ENCODE data around the gene CRYBG1. TPM values are rescaled to one million over a fixed set of nuclear protein-coding genes. Genes with fewer than 3 reads are reported as not detected.

The CRYBG1 gene
- total RNA-seq, 2 donors from 2014 or later = 61.0 to 62.4 TPM

- Mint-ChIP-seq H3K4me3 (no peak overlapping the region), H3K27me3 (peaks cover 23% of the 10 kb centered on the region), H3K27ac (no peak overlapping the region), H3K4me1 (peaks cover 13% of the 10 kb centered on the region), H3K36me3 (ENCODE audit: low read depth) (peaks cover 5% of the 10 kb centered on the region)
- H3K9me3 ChIP-seq (ENCODE audit: control insufficient read depth, low read length, poor library complexity, severe bottlenecking) = no peaks in the 10 kb centered on the region
- no peak for DNase-seq
- no peak for ATAC-seq
These were observed 129.5 kb downstream of the CRYBG1 start for GRCh38 chr6:106490030-106490429.

DNA sequence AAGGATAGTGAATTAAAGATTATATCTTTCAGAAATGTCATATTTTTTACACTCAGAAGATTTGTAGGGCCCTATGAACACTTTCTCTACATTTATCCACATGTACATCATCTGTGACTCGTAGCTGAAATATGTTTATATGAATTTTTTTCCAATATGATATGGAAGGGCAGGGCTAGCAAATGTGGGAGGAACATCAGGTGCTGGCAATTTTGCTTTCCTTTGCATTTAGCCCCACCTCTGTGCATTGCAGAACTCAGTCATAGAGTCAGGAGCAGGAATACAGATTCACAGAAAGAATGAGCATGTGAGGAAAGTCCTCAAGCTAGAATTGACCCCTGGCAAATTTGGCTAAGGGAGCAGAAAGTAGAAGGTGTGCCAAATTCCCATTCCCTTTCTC is 129.9 kb downstream of the CRYBG1 start:
- no peaks in the 10 kb centered on the region for H3K9me3 ChIP-seq (ENCODE audit: control insufficient read depth, low read length, poor library complexity, severe bottlenecking)
- no peak for ATAC-seq
- Mint-ChIP-seq H3K4me1 (peaks cover 14% of the 10 kb centered on the region), H3K4me3 (no peak overlapping the region), H3K27ac (no peak overlapping the region), H3K27me3 (peaks cover 26% of the 10 kb centered on the region), H3K36me3 (ENCODE audit: low read depth) (peaks cover 5% of the 10 kb centered on the region)
- no peak for DNase-seq

DNA sequence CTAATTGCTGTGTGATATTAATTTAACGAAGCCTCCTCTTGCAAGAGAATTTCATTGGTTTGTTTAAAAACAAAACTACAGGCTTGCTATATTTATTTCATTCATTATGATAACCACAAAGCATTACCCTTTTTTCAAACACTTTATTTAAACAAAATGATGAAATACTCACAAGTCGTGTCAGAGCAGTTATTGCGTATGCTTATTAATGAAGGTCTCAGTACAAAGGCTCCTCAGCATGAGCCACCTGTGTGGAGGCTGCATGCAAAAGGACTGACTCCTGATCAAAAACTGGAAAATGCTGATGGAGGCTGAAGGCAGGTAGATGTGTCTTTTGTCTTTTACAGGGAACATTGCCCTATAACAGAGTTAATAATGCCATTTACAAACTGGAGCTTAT is 130.5 kb downstream of the CRYBG1 start:
- Mint-ChIP-seq H3K4me1 (peaks cover 14% of the 10 kb centered on the region), H3K4me3 (no peak overlapping the region), H3K27ac (no peak overlapping the region), H3K36me3 (ENCODE audit: low read depth) (peaks cover 5% of the 10 kb centered on the region), H3K27me3 (peaks cover 26% of the 10 kb centered on the region)
- ATAC-seq (no peak), DNase-seq (no peak)
- no peaks in the 10 kb centered on the region for H3K9me3 ChIP-seq (ENCODE audit: control insufficient read depth, low read length, poor library complexity, severe bottlenecking)

DNA sequence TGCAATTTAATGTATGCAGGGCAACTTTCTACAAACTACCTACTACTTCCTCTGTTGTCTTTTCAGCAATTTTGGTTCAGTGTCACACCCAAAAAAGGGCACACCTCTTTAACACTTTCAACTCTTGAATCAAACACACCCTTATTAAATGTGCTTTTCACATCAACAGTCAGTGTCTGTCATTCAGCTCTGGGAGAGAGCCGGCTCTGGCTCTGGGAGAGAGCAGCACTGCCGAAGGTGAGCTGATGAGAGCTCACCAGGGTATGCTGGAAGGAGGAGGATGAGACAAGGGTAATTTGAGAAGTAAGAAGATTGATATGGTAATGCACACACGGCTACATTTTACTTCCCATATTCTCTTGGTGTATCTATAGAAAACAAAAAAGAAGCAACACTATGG is 134.5 kb downstream of the CRYBG1 start:
- ATAC-seq (no peak), DNase-seq (no peak)
- H3K4me3 Mint-ChIP-seq = no peak overlapping the region
- H3K27me3 Mint-ChIP-seq = peaks cover 24% of the 10 kb centered on the region
- peaks cover 5% of the 10 kb centered on the region for H3K36me3 Mint-ChIP-seq (ENCODE audit: low read depth)
- no peak overlapping the region for H3K27ac Mint-ChIP-seq
- H3K9me3 ChIP-seq (ENCODE audit: control insufficient read depth, low read length, poor library complexity, severe bottlenecking) = no peaks in the 10 kb centered on the region
- peaks cover 12% of the 10 kb centered on the region for H3K4me1 Mint-ChIP-seq

DNA sequence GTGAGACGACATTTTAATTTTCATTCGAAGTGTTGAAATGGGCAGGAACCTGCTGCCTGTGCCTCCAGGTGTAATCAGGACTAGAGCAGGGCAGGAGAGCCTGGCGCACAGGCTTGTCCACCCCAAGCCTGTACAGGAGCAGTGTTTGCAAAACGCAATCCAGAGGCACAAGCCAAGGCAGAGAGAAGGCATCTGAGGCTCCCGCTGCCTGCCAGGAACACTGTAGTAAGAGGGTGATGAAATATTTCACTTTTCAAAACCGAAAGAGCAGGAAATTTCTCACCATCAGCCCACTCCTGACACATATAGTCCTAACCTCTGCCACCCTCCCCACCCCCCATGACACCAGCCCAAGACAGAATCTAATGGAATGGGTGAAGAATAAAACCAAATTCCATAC is 136.3 kb downstream of the CRYBG1 start:
- H3K9me3 ChIP-seq (ENCODE audit: control insufficient read depth, low read length, poor library complexity, severe bottlenecking) = no peaks in the 10 kb centered on the region
- peaks cover 11% of the 10 kb centered on the region for H3K4me1 Mint-ChIP-seq
- H3K36me3 Mint-ChIP-seq (ENCODE audit: low read depth) = peaks cover 1% of the 10 kb centered on the region
- DNase-seq (no peak), ATAC-seq (no peak)
- H3K27ac Mint-ChIP-seq = peak overlapping the region; percentile 19
- no peak overlapping the region for H3K4me3 Mint-ChIP-seq
- peaks cover 18% of the 10 kb centered on the region for H3K27me3 Mint-ChIP-seq

- no peak overlapping the region for H3K4me3 Mint-ChIP-seq
- no peak for ATAC-seq
- H3K4me1 Mint-ChIP-seq = peaks cover 3% of the 10 kb centered on the region
- H3K27ac Mint-ChIP-seq = no peak overlapping the region
- H3K36me3 Mint-ChIP-seq (ENCODE audit: low read depth) = no peaks in the 10 kb centered on the region
- no peak for DNase-seq
- H3K27me3 Mint-ChIP-seq = peaks cover 4% of the 10 kb centered on the region
- no peaks in the 10 kb centered on the region for H3K9me3 ChIP-seq (ENCODE audit: control insufficient read depth, low read length, poor library complexity, severe bottlenecking)
These were observed 141.4 kb downstream of the CRYBG1 start for GRCh38 chr6:106501960-106502371.

DNA sequence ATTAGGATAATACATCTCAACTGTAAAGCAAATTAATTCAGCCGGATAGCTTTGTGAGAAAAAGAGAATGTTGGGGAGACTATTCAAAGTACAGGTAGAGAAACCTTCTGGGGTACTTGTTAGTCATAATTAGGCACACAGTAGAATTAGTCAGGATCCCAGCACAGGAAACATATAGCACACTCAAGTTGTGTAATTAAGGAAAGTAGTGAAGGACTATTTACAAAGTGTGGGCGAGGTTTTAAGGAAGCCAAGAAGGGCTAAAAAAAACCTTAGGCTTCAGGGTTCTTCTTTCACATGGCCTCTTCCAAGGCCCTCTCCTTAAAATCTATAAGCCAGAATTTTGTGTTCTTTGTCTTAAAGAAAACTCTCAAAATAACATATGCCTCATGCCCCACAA is 142.0 kb downstream of the CRYBG1 start:
- no peak overlapping the region for H3K4me3 Mint-ChIP-seq
- no peak overlapping the region for H3K27ac Mint-ChIP-seq
- no peaks in the 10 kb centered on the region for H3K9me3 ChIP-seq (ENCODE audit: control insufficient read depth, low read length, poor library complexity, severe bottlenecking)
- no peak for ATAC-seq
- H3K36me3 Mint-ChIP-seq (ENCODE audit: low read depth) = no peaks in the 10 kb centered on the region
- peaks cover 4% of the 10 kb centered on the region for H3K27me3 Mint-ChIP-seq
- peaks cover 3% of the 10 kb centered on the region for H3K4me1 Mint-ChIP-seq
- no peak for DNase-seq

DNA sequence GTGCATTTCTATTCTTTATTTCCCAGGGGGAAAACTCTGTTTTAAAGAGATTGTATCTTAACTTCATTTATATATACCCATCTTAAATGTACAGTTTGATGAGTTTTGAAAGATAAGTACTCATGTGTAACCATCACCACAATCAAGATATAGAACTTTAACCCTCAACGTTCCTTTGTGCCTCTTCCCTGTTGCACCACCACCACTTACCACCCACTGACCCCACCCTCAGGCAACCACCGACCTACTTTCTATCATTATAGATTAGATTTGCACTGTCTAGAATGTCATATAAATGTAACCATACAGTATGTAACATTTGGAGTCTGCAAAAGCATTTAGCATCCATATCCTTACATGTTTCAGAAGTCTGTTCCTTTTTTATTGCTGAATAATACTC is 147.8 kb downstream of the CRYBG1 start:
- no peak for DNase-seq
- Mint-ChIP-seq H3K4me3 (no peak overlapping the region), H3K27ac (peak overlapping the region; percentile 8), H3K36me3 (ENCODE audit: low read depth) (no peaks in the 10 kb centered on the region), H3K4me1 (peaks cover 21% of the 10 kb centered on the region), H3K27me3 (no peaks in the 10 kb centered on the region)
- no peaks in the 10 kb centered on the region for H3K9me3 ChIP-seq (ENCODE audit: control insufficient read depth, low read length, poor library complexity, severe bottlenecking)
- no peak for ATAC-seq

DNA sequence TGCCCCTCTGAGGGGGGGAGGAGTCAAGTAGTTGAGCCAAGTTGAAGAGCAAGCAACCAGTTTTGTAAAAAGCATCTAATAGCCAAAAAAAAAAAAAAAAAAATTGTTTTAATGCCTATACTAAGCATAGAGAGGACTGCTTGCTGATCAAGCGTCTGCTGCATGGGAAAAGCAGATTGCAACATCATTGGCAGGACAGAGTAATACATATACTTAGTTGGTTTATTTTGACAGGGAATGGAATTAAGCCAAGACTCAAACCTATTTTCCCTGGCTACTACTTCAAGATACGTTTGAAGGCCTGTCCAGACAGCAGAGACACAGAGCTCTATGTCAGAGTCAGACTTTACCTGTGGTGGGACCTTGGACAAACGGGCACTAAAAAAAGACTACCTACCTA is 148.3 kb downstream of the CRYBG1 start:
- no peaks in the 10 kb centered on the region for H3K36me3 Mint-ChIP-seq (ENCODE audit: low read depth)
- DNase-seq = no peak

GRCh38 chr6:106509420-106510089 is 149.0 kb downstream of the CRYBG1 start:
- Mint-ChIP-seq H3K4me1 (peaks cover 30% of the 10 kb centered on the region), H3K27ac (peak overlapping the region; percentile 98), H3K36me3 (ENCODE audit: low read depth) (no peaks in the 10 kb centered on the region), H3K27me3 (no peaks in the 10 kb centered on the region), H3K4me3 (peak overlapping the region; percentile 97)
- no peaks in the 10 kb centered on the region for H3K9me3 ChIP-seq (ENCODE audit: control insufficient read depth, low read length, poor library complexity, severe bottlenecking)
- ATAC-seq (no peak), DNase-seq (no peak)

More for the DNA sequence above, 148.3 kb downstream of the CRYBG1 start:
- H3K9me3 ChIP-seq (ENCODE audit: control insufficient read depth, low read length, poor library complexity, severe bottlenecking) = no peaks in the 10 kb centered on the region
- H3K27ac Mint-ChIP-seq = peak overlapping the region; percentile 8
- no peak for ATAC-seq
- H3K27me3 Mint-ChIP-seq = no peaks in the 10 kb centered on the region
- H3K4me3 Mint-ChIP-seq = no peak overlapping the region
- H3K4me1 Mint-ChIP-seq = peaks cover 23% of the 10 kb centered on the region

DNA sequence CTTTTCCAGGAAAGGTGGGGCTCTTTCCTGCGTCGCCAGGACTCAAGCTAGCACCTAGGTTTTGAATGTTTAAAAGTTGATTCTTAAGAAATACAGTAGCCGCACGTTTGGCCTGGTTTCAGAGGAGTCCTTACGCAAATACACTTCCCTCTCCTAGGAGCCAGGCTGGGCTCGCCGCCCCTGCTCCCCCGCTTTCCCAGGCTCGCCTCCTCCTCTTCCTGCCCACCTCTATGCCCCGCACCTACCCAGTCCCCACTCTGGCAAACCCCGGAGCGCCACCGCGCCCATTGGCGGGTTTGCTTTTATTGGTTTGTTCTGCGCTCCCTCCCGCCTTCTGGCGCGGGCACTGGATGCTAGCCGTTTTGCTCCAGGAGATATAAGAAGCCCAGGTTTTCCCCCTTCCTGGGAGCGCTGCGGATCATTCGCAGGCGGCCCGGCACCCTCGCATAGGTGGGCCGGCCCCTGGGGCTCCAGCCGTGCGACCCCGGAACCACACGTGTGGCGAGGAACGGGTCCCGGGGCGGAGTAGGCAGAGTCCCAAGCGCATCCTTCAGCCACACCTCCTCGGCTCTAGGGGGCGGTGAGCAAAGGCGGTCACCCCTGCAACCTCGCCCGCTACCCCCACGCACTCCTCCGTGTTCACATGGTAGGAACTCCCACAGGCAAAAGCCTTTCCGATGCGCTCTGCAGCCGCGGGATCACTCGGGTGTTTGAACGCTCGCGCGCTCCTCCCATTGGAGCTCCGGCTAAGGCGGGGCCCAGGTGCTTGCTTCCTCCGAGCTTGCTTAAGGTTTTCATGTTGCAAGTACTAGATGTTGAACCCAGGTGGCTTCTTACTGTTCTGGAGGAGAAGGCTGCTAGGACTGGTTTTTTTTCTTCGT is 149.8 kb downstream of the CRYBG1 start:
- H3K27ac Mint-ChIP-seq = peak overlapping the region; percentile 98
- peak overlapping the region; percentile 97 for H3K4me3 Mint-ChIP-seq
- no peaks in the 10 kb centered on the region for H3K9me3 ChIP-seq (ENCODE audit: control insufficient read depth, low read length, poor library complexity, severe bottlenecking)
- H3K4me1 Mint-ChIP-seq = peaks cover 33% of the 10 kb centered on the region
- ATAC-seq = peak; percentile 54
- peak; percentile 56 to 69 (median 63) for DNase-seq
- no peaks in the 10 kb centered on the region for H3K27me3 Mint-ChIP-seq
- no peaks in the 10 kb centered on the region for H3K36me3 Mint-ChIP-seq (ENCODE audit: low read depth)

DNA sequence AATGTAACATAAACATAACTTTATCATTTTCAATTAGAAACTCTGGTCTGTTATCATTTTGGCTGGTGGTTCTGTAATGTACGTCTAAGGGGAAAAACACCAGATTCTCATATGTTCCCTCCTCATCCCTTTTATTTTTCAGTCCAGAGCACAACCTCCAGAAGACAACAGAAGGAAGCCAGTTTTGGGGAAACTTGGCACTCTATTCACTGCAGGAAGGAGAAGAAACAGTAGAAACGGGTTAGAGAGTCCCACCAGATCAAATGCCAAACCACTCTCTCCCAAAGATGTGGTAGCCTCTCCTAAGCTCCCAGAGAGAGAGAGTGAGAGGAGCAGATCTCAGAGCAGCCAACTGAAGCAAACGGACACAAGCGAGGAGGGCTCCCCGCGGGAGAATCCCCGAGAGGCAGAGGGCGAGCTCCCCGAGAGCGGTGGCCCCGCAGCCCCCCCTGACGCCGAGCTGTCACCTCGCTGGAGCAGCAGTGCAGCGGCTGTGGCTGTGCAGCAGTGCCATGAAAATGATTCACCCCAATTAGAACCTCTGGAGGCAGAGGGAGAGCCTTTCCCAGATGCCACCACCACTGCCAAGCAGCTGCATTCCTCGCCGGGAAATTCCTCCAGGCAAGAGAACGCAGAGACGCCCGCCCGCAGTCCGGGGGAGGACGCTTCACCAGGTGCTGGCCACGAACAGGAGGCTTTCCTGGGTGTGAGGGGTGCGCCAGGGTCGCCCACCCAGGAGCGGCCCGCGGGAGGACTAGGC is 151.0 kb downstream of the CRYBG1 start:
- DNase-seq (peak; percentile 32 to 43 (median 39)), ATAC-seq (peak; percentile 28)
- H3K4me1 Mint-ChIP-seq = peaks cover 37% of the 10 kb centered on the region
- peak overlapping the region; percentile 97 for H3K4me3 Mint-ChIP-seq
- no peaks in the 10 kb centered on the region for H3K27me3 Mint-ChIP-seq
- H3K36me3 Mint-ChIP-seq (ENCODE audit: low read depth) = no peaks in the 10 kb centered on the region
- H3K27ac Mint-ChIP-seq = peak overlapping the region; percentile 98
- no peaks in the 10 kb centered on the region for H3K9me3 ChIP-seq (ENCODE audit: control insufficient read depth, low read length, poor library complexity, severe bottlenecking)
